ENCODE data around the gene ARMC12.
"Not testable (repeated sequence)": the region's sequence is repeated elsewhere in the genome, so short reads cannot be mapped to it uniquely, and the experiment has no call there.

The ARMC12 gene

DNA sequence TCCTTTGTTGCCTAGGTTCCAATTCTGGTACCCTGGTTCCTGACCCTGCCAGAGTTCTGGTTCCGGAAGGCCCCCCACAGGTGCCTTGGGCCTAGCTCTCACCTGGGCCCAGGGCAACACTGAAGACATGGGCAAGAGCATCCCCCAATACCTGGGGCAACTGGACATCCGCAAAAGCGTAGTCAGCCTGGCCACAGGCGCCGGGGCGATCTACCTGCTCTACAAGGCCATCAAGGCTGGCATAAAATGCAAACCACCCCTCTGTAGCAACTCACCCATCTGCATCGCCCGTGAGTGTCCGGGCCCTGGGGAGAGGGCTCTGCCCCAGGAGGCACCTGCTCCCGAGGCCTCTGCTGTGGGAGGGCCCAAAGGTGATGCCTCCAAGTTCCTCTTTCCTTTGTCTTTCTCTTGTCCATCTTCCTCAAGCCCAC is at the start of gene ARMC12:
Gene ARMC12, plus strand, starts transcription at position 51 of the 431 bp plus-strand sequence. Its CDS starts 77 bp downstream, at position 128.
- DNase-seq (ENCODE audit: low read depth): no peak

DNA sequence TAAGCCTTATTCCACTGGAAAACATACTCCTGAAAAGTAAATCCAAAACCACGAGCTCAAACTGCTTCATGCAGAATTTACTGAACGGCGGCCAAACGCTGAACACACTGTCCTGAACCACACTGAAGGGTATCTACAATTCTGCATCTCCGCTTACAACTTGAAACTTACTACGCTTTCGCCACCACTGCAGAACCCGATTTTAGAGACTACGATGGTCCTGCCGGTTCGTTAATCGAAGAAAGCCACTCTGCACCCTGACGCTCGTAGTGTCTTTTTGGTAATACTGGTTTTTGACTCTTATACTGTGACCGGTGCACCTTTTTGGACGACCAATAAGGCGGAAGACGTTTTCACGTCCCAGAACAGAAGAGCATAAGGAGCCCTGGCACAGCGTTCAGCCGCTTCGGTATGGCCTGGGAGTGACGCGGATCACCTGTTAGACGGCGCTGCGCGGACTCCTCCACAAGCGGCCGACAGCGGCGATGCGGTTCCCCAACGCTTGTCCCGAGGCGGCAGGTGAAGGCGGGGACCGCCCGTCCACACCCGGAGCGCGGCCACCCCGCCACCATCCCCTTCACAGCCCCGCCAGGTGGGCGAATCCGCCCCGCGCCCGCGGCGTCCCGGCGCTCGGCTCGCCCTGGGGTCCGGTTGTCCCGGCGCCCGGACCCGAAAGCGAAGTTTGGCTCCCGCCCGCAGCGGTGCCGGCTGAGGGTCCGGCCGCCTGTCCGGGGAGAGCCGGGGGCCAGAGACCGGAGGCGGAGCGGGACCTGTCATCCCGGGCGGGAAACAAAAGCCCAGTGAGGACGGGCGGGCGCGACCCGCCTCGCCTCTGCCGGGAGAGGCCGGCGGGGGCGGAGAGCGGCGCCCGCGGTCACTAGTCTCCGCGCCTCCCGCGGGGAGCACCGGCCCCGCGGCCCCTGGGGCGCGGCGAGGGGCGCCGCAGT is 48.9 kb upstream of the ARMC12 start:
- DNase-seq (ENCODE audit: low read depth): peak; percentile 50

- DNase-seq (ENCODE audit: low read depth): peak; percentile 85
Measured at GRCh38 chr6:35688605-35689322, 48.1 kb upstream of the ARMC12 start, which contains the start of gene FKBP5. Gene FKBP5 (minus strand): TSS chr6:35688915. CDS start chr6:35642824, 46,091 bp downstream.

DNA sequence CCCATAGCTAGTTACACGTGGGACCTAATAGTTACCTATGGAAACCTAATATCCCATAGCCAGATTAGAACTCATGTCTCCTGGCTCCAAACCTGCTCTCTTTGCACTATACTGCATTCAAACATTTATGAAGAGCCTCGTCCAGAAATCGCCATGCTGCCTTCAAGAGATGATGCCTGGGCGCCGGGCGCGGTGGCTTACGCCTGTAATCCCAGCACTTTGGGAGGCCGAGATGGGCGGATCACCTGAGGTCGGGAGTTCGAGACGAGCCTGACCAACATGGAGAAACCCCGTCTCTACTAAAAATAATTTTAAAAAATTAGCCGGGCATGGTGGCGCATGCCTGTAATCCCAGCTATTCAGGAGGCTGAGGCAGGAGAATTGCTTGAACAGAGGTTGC is 46.8 kb upstream of the ARMC12 start:
- not testable (repeated sequence) for DNase-seq (ENCODE audit: low read depth)

- DNase-seq (ENCODE audit: low read depth): no peak
Measured at GRCh38 chr6:35690484-35690883, 46.3 kb upstream of the ARMC12 start.

DNA sequence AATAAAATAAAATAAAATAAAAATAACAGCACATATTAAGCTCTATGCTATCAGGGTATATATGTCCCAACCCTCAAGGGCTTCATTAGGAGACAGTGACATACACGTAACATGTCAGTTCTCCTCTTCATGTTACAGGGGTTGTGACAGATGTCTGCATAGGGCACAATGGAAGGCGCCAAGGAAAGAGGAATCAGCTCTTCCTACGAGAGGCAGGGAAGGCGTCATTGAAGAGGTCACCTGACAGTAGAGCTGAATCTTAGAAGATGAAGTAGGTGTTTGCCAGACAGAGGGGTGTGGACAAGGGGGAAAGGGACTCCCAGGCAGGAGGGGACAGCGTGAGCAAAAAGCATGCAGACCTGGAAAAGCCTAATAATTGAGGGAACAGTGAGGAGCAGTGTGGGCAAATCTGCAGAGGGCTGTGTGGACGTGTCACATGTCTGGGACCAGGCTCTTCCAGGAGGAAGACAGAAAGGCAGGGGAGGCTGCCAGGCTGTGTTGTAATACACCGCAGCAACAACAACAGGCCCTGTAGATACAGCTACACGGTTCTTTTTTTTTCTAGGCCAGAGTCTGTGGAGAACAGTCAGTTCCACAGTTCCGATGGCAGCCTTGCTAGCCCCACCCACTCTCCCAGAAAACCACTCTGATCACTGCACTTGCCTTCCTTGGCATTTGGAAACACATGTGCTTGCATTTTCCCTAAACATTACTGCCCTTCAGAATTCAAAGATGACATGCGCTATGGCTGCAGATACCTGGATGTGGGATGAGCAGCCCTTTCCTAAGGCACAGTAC is 45.6 kb upstream of the ARMC12 start:
- DNase-seq (ENCODE audit: low read depth): no peak

DNA sequence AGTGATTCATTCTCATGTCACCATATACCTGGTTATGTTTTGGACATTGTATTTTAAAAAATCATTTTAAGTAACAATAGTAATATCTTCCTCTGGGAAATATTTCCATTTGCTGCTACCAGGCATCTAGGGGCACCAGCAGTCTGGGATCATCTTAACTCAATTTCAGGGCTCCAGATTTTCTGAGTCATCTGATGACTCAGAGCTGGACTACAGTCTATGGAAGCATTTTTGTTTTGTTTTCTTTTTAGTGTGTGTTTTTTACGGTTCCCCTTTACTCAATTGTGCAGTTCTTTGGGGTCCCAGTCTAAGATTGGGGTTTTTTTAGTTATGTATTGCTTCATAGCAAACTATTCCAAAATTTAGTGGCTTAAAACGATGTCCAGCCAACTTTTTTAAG is 42.4 kb upstream of the ARMC12 start:
- DNase-seq (ENCODE audit: low read depth): no peak

GRCh38 chr6:35698430-35698829 is 38.4 kb upstream of the ARMC12 start:
- not testable (repeated sequence) for DNase-seq (ENCODE audit: low read depth)

- no peak for DNase-seq (ENCODE audit: low read depth)
Measured at GRCh38 chr6:35698858-35699257, 38.0 kb upstream of the ARMC12 start.

DNA sequence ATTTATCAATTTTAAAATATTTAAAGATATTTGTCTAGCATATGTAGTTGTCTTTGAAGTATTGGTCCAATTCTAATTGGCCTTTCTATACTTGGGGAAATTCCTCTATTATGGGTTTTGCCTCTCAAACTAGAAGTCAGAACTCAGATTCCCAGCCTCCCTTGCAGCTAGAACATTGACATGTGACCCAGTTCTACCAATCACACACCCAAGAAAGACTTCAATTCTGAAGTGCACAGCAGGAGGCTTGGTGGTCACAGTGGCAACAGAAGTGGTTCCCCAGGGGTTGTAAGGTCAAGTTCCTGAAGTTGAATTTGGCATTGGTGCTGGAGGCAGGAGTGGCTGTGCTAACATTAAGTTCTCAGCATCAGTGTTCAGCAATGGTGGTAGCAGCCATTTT is 33.3 kb upstream of the ARMC12 start:
- DNase-seq (ENCODE audit: low read depth): no peak

DNA sequence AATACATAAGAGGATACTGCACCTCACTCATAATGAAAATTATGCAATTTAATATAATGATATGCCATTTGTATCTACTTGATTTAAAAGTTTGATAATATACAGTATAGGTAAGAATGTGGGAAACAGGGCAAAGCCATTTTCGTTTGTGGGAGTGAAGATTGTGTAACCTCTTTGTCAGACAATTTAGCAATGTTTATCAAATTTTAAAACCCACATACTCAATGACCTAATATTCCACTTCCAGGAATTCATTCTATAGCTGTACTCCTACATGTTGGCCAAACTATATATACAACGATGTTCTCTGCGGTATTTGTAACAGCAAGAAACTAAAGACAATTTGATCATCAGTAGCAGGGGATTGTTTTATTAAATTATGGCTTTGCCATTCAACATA is 30.4 kb upstream of the ARMC12 start:
- DNase-seq (ENCODE audit: low read depth): no peak

DNA sequence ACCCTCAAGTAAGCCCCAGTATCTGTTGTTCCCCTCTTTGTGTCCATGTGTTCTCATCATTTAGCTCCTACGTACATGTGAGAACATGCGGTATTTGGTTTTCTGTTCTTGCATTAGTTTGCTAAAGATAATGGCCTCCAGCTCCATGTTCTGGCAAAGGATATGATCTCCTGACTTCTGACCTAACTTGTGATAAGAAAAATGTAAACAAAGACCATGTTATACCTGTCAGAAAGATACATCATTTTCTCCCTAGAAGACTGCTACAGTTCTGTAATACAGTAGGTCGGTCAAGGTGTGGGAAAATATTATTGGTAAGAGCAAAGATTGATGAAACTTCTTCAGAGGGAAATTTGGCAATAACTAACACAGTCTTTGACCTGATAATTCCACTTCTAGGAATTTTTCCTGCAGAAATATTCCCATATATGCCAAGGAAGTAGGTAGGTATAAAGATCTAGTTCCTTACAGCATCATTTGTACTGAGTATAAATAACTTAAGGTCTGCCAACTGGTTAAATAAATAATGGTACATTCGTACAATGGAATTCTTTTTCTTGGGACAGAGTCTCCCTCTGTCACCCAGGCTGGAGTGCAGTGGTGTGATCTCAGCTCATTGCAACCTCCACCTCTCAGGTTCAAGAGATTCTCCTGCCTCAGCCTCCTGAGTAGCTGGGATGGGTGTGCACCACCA is 29.0 kb upstream of the ARMC12 start:
- no peak for DNase-seq (ENCODE audit: low read depth)

DNA sequence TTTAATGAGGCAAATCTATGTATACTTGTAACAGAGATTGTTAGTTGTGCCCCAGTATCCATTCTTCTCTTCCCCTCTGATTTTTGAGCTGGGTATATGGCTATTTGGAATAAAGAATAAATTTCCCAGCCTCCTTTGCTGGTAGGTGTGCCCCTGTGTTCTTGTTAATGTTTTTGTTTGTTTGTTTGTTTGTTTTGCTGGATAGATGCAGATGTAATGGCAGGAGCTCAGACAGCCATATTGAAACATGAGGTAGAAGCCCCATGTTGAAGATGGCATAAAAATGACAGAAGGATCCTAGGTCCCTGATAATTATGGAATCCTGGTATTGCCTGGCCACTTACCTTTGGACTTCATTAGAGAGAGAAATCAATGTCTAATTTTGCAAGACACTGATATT is 28.2 kb upstream of the ARMC12 start:
- no peak for DNase-seq (ENCODE audit: low read depth)

- DNase-seq (ENCODE audit: low read depth): no peak
Measured at GRCh38 chr6:35710241-35710847, 26.5 kb upstream of the ARMC12 start.

DNA sequence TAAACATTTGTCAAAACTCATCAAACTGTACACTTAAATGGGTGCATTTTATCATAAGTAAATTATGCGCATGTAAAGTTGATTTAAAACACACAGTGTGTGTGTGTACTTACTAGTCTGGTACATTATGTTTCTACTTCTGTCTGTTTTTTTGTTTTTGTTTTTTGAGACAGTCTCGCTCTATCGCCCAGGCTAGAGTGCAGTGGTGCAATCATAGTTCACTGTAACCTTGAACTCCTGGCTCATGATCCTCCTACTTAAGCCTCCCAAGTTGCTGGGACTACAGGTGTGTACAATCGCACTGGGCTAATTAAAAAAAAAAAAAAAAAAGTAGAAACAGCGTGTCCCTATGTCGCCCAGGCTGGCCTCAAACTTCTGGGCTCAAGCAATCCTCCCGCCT is 25.1 kb upstream of the ARMC12 start:
- DNase-seq (ENCODE audit: low read depth): no peak

DNA sequence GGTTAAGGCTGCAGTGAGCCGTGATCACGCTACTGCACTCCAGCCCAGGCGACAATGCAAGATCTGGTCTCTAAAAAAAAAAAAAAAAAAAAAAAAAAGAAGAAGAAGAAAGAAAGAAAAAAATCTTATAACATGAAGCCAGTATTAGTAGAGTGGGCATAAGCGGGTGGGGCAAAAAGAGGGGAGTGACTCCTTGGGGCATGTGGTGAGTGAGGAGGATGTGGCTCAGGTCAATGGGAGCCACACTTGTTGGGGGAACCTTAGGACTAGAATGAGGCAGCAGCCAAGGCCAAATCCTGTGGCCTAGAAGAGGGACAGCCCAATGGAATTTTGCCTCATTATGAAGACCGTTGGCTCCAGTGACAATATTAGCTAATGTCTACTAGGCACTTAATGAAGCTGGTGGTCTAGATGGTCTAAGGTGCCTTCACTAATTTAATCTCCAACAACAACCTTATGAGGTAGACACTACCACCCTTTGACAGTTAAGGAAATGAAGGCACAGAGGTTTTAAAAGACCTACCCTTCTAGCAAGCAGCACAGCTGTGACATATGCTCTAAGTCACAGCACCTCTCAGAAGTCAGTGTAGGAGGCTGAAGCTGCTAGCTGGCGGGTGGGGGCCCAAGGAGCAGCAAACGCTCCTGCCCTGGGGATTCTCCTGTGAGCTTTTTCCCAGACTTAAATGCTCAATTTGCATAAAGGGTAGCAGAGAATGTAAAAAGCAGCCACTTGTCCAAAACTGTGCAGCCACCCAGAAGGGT is 23.6 kb upstream of the ARMC12 start:
- no peak for DNase-seq (ENCODE audit: low read depth)

DNA sequence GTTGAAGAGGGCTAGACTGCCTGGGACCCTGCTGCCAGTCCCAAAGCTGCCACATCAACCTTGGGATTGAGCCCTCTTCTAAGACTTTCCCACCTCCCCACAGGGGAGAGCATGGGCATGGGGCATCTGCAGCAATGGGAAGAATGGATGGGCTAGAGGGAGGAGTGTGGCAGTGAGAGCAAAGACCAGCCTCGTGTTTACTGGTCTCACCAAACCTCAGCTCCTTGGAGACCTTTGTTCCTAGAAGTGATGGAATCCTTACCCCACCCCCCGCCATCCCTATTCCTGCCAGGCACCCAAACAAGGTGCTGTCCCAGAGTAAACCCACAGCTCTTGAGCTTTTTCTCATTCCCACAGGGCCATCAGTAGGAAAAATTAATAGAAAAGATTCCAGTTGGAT is 20.0 kb upstream of the ARMC12 start:
- DNase-seq (ENCODE audit: low read depth): no peak

GRCh38 chr6:35717449-35718374 is 19.1 kb upstream of the ARMC12 start:
- DNase-seq (ENCODE audit: low read depth): no peak

DNA sequence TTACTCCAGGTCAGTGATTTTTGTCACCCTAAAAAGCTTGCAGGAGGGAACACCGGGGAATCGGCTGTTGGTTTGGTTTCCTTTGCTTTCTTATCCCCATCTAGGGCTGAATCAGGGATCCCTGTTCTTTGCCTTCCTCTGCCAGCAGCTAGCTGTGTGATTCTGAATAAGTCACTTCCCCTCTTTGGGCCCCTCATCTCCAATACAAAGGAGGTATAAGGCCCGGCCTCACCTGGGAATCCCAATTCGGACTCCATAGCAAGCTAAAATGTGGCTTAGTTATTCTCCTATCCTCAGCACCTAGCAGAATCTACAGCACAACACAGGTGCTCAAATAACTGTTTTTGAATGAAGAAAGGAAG is 18.5 kb upstream of the ARMC12 start:
- DNase-seq (ENCODE audit: low read depth): no peak

All from activated T-helper 9 cell treated with anti-CD3 and anti-CD28 coated beads, Interleukin-2, amount 50 U/mL, for 16 hours (primary cell).